Measurements from ENCODE around the gene CLOCK.

- TF ChIP-seq CTCF (IDR thresholded peaks at IDR 0.05; ENCODE audit: low read depth, low read length, poor library complexity, severe bottlenecking) (no peak), EZH2phosphoT487 (IDR thresholded peaks at IDR 0.05; ENCODE audit: borderline replicate concordance, low read length) (no peak)
Observed at GRCh38 chr4:55381502-55381901, 165.2 kb downstream of the CLOCK start.

Data from DOHH2 (cell line).